K562 treated with DMSO at 1 percent for 48 hours (cell line): Measurements from ENCODE around the gene SH3GL2. TPM values are rescaled to one million over a fixed set of nuclear protein-coding genes. Genes with fewer than 3 reads are reported as not detected.

Experiments
- total RNA-seq: library from RNA; unstranded; fragments of 300-600 nt; gene quantifications from 2 replicates; pipeline ENCODE4 v1.2.3, GENCODE V29; 2022; ENCODE audit warnings: low replicate concordance; ENCODE audit errors: extremely low read depth

SH3GL2 gene
- not detected in 2 replicates for total RNA-seq

GRCh38 chr9:17578911-17579793 is at the start of gene SH3GL2:
Gene SH3GL2, plus strand, starts transcription at chr9:17579066.

